T-helper 17 cell (primary cell): ENCODE results near the gene BCAS3. TPM values are rescaled to one million over a fixed set of nuclear protein-coding genes. Genes with fewer than 3 reads are reported as not detected.
"Not testable (repeated sequence)": the region's sequence is repeated elsewhere in the genome, so short reads cannot be mapped to it uniquely, and the experiment has no call there.

Source experiments
- ATAC-seq: fragments of 150-1000 bp; cut with Tn5 transposase; 2 replicates; pipeline ENCODE4 v1.10.0; 2021; ENCODE audit warnings: mild to moderate bottlenecking, moderate library complexity
- DNase-seq, 3 donors: peaks; one replicate each; pipeline versions ENCODE4 v3.0.0 to v3.0.0-alpha.2; 2020 to 2021
- H3K9me3 ChIP-seq: one replicate; pipeline ENCODE4 v1.7.0; 2013; ENCODE audit warnings: low read length, mild to moderate bottlenecking; ENCODE audit not compliant: control insufficient read depth, poor library complexity, severe bottlenecking
- H3K27ac Mint-ChIP-seq: one replicate; pipeline ENCODE4 v1.8.0; 2022; ENCODE audit warnings: mild to moderate bottlenecking, moderate library complexity, mixed read lengths
- H3K27me3 Mint-ChIP-seq: one replicate; pipeline ENCODE4 v1.8.0; 2022; ENCODE audit warnings: mixed read lengths
- H3K36me3 Mint-ChIP-seq: one replicate; pipeline ENCODE4 v1.8.0; 2022; ENCODE audit warnings: low read depth, mixed read lengths
- H3K4me1 Mint-ChIP-seq: one replicate; pipeline ENCODE4 v1.8.0; 2022; ENCODE audit warnings: mild to moderate bottlenecking, mixed read lengths
- H3K4me3 Mint-ChIP-seq: one replicate; pipeline ENCODE4 v1.8.0; 2022; ENCODE audit warnings: mild to moderate bottlenecking, moderate library complexity, mixed read lengths
- total RNA-seq, 4 donors: library from RNA in 2 of 4; stranded (reverse) in 2 of 4; gene quantifications; one replicate each; pipeline ENCODE4 v1.2.3 and lab custom pipeline; 2022 to 2026

BCAS3 gene
- total RNA-seq, 2 donors from 2014 or later, result 39.0 to 50.0 TPM

GRCh38 chr17:60923000-60923399, 245.3 kb downstream of the BCAS3 start:
- H3K9me3 ChIP-seq, result no peaks in the 10 kb centered on the region

GRCh38 chr17:60926466-60927183, 249.0 kb downstream of the BCAS3 start:
- Mint-ChIP-seq H3K36me3 (no peaks in the 10 kb centered on the region), H3K27ac (no peak overlapping the region), H3K4me1 (no peaks in the 10 kb centered on the region), H3K4me3 (no peak overlapping the region), H3K27me3 (no peaks in the 10 kb centered on the region)
- ATAC-seq (no peak), DNase-seq (no peak)
- no peaks in the 10 kb centered on the region for H3K9me3 ChIP-seq

More at GRCh38 chr17:60923000-60923399, 245.3 kb downstream of the BCAS3 start:
- Mint-ChIP-seq H3K27me3 (no peaks in the 10 kb centered on the region), H3K27ac (no peak overlapping the region), H3K4me3 (no peak overlapping the region), H3K36me3 (no peaks in the 10 kb centered on the region), H3K4me1 (no peaks in the 10 kb centered on the region)
- ATAC-seq, result no peak
- DNase-seq, result no peak

- ATAC-seq, result no peak
- Mint-ChIP-seq H3K27me3 (no peaks in the 10 kb centered on the region), H3K4me1 (peaks cover 2% of the 10 kb centered on the region), H3K4me3 (no peak overlapping the region), H3K27ac (no peak overlapping the region), H3K36me3 (no peaks in the 10 kb centered on the region)
- H3K9me3 ChIP-seq, result no peaks in the 10 kb centered on the region
- DNase-seq, result no peak
Measured at GRCh38 chr17:60933739-60934138, 256.1 kb downstream of the BCAS3 start.

- no peak overlapping the region for H3K27ac Mint-ChIP-seq
- no peaks in the 10 kb centered on the region for H3K27me3 Mint-ChIP-seq
- no peaks in the 10 kb centered on the region for H3K36me3 Mint-ChIP-seq
- DNase-seq, result no peak
- no peak for ATAC-seq
- H3K9me3 ChIP-seq, result no peaks in the 10 kb centered on the region
- no peak overlapping the region for H3K4me3 Mint-ChIP-seq
- peaks cover 2% of the 10 kb centered on the region for H3K4me1 Mint-ChIP-seq
Measured at GRCh38 chr17:60934723-60935122, 257.1 kb downstream of the BCAS3 start.

GRCh38 chr17:60935991-60936390, 258.3 kb downstream of the BCAS3 start:
- H3K4me1 Mint-ChIP-seq, H3K4me3 Mint-ChIP-seq, H3K27me3 Mint-ChIP-seq, H3K27ac Mint-ChIP-seq, H3K36me3 Mint-ChIP-seq, H3K9me3 ChIP-seq, ATAC-seq, DNase-seq: not testable (repeated sequence)

GRCh38 chr17:60939318-60939717, 261.7 kb downstream of the BCAS3 start:
- Mint-ChIP-seq H3K27ac (no peak overlapping the region), H3K36me3 (peaks cover 2% of the 10 kb centered on the region), H3K27me3 (no peaks in the 10 kb centered on the region), H3K4me1 (no peaks in the 10 kb centered on the region), H3K4me3 (no peak overlapping the region)
- ATAC-seq (no peak), DNase-seq (no peak)
- H3K9me3 ChIP-seq, result no peaks in the 10 kb centered on the region

GRCh38 chr17:60941028-60941427, 263.4 kb downstream of the BCAS3 start:
- H3K27ac Mint-ChIP-seq, result no peak overlapping the region
- no peak overlapping the region for H3K4me3 Mint-ChIP-seq
- no peaks in the 10 kb centered on the region for H3K4me1 Mint-ChIP-seq
- peaks cover 2% of the 10 kb centered on the region for H3K36me3 Mint-ChIP-seq
- no peak for DNase-seq
- no peaks in the 10 kb centered on the region for H3K9me3 ChIP-seq
- no peak for ATAC-seq
- no peaks in the 10 kb centered on the region for H3K27me3 Mint-ChIP-seq

GRCh38 chr17:60941571-60941970, 263.9 kb downstream of the BCAS3 start:
- no peaks in the 10 kb centered on the region for H3K27me3 Mint-ChIP-seq
- no peaks in the 10 kb centered on the region for H3K9me3 ChIP-seq
- no peak overlapping the region for H3K27ac Mint-ChIP-seq
- H3K4me3 Mint-ChIP-seq, result no peak overlapping the region
- ATAC-seq, result no peak
- no peaks in the 10 kb centered on the region for H3K4me1 Mint-ChIP-seq
- no peak for DNase-seq
- peaks cover 2% of the 10 kb centered on the region for H3K36me3 Mint-ChIP-seq

- Mint-ChIP-seq H3K4me1 (no peaks in the 10 kb centered on the region), H3K27me3 (no peaks in the 10 kb centered on the region), H3K36me3 (peaks cover 2% of the 10 kb centered on the region), H3K4me3 (no peak overlapping the region), H3K27ac (no peak overlapping the region)
- no peak for ATAC-seq
- DNase-seq, result no peak
- H3K9me3 ChIP-seq, result no peaks in the 10 kb centered on the region
Measured at GRCh38 chr17:60944751-60945150, 267.1 kb downstream of the BCAS3 start.

GRCh38 chr17:60947100-60947499, 269.4 kb downstream of the BCAS3 start:
- ATAC-seq, result no peak
- Mint-ChIP-seq H3K27me3 (no peaks in the 10 kb centered on the region), H3K4me3 (no peak overlapping the region)

GRCh38 chr17:60947543-60947942, 269.9 kb downstream of the BCAS3 start:
- no peaks in the 10 kb centered on the region for H3K4me1 Mint-ChIP-seq
- no peak for DNase-seq
- H3K27ac Mint-ChIP-seq, result no peak overlapping the region
- H3K4me3 Mint-ChIP-seq, result no peak overlapping the region
- no peak for ATAC-seq
- peaks cover 2% of the 10 kb centered on the region for H3K36me3 Mint-ChIP-seq
- H3K27me3 Mint-ChIP-seq, result no peaks in the 10 kb centered on the region
- no peaks in the 10 kb centered on the region for H3K9me3 ChIP-seq

More at GRCh38 chr17:60947100-60947499, 269.4 kb downstream of the BCAS3 start:
- no peak for DNase-seq
- Mint-ChIP-seq H3K27ac (no peak overlapping the region), H3K4me1 (no peaks in the 10 kb centered on the region), H3K36me3 (peaks cover 2% of the 10 kb centered on the region)
- H3K9me3 ChIP-seq, result no peaks in the 10 kb centered on the region

- H3K4me3 Mint-ChIP-seq, result no peak overlapping the region
- no peaks in the 10 kb centered on the region for H3K36me3 Mint-ChIP-seq
- H3K9me3 ChIP-seq, result no peaks in the 10 kb centered on the region
- no peak overlapping the region for H3K27ac Mint-ChIP-seq
- ATAC-seq (no peak), DNase-seq (no peak)
- H3K4me1 Mint-ChIP-seq, result no peaks in the 10 kb centered on the region
- H3K27me3 Mint-ChIP-seq, result no peaks in the 10 kb centered on the region
Measured at GRCh38 chr17:60952747-60953146, 275.1 kb downstream of the BCAS3 start.

GRCh38 chr17:60959011-60959410, 281.4 kb downstream of the BCAS3 start:
- Mint-ChIP-seq H3K27me3 (no peaks in the 10 kb centered on the region), H3K4me1 (peaks cover 2% of the 10 kb centered on the region), H3K36me3 (peaks cover 5% of the 10 kb centered on the region), H3K27ac (no peak overlapping the region), H3K4me3 (no peak overlapping the region)
- no peak for ATAC-seq
- no peaks in the 10 kb centered on the region for H3K9me3 ChIP-seq
- no peak for DNase-seq

- no peak for ATAC-seq
- Mint-ChIP-seq H3K4me3 (no peak overlapping the region), H3K36me3 (peaks cover 5% of the 10 kb centered on the region), H3K4me1 (peaks cover 2% of the 10 kb centered on the region), H3K27me3 (no peaks in the 10 kb centered on the region), H3K27ac (no peak overlapping the region)
- DNase-seq, result no peak
- H3K9me3 ChIP-seq, result no peaks in the 10 kb centered on the region
Measured at GRCh38 chr17:60959696-60960095, 282.0 kb downstream of the BCAS3 start.
